Retinal pigment epithelial cell (primary cell): Measurements from ENCODE around the gene COBL.

Experiments used
- DNase-seq: peaks from one replicate; pipeline ENCODE4 v3.0.0-alpha.2; 2010; ENCODE audit warnings: low read depth
- H3K4me3 ChIP-seq: 2 replicates; pipeline ENCODE4 v1.5.1; 2011; ENCODE audit warnings: mild to moderate bottlenecking, low read length, control low read depth, moderate library complexity
- CTCF ChIP-seq: conservative IDR thresholded peaks from 2 replicates; pipeline ENCODE4 v1.5.1; 2011; ENCODE audit warnings: low read depth, low read length, control low read depth, inconsistent platforms

Gene COBL

GRCh38 chr7:51064688-51065087 is 251.9 kb downstream of the COBL start:
- no peak for TF ChIP-seq CTCF
- H3K4me3 ChIP-seq = no peak overlapping the region
- DNase-seq = no peak

GRCh38 chr7:51062222-51062987 is 254.2 kb downstream of the COBL start:
- H3K4me3 ChIP-seq = no peak overlapping the region
- DNase-seq = peak; percentile 40
- no peak for TF ChIP-seq CTCF

GRCh38 chr7:51060536-51060935 is 256.1 kb downstream of the COBL start:
- TF ChIP-seq CTCF = no peak
- no peak overlapping the region for H3K4me3 ChIP-seq
- DNase-seq = no peak

- no peak for TF ChIP-seq CTCF
- DNase-seq = no peak
- H3K4me3 ChIP-seq = no peak overlapping the region
Measured at GRCh38 chr7:51059504-51060142, 257.0 kb downstream of the COBL start.

- H3K4me3 ChIP-seq = no peak overlapping the region
- no peak for TF ChIP-seq CTCF
- no peak for DNase-seq
Measured at GRCh38 chr7:51058764-51059163, 257.8 kb downstream of the COBL start.

- no peak for DNase-seq
- TF ChIP-seq CTCF = no peak
- H3K4me3 ChIP-seq = no peak overlapping the region
Measured at GRCh38 chr7:51055039-51055840, 261.4 kb downstream of the COBL start.
